Right atrium auricular region (tissue), 2 donors: Measurements from ENCODE around the gene UBE2J1. TPM values are rescaled to one million over a fixed set of nuclear protein-coding genes. Genes with fewer than 3 reads are reported as not detected.
"Not testable (repeated sequence)": the region's sequence is repeated elsewhere in the genome, so short reads cannot be mapped to it uniquely, and the experiment has no call there.

Experiments
- DNase-seq: peaks from one replicate; pipeline ENCODE4 v3.0.0-alpha.2; 2019; ENCODE audit warnings: low spot score
- H3K27ac ChIP-seq, 2 donors: fragments of 200-600 bp; sonication (generic); 1 replicate in 1 of 2; 2 replicates in 1 of 2; pipeline ENCODE4 v1.5.1; 2016 to 2019
- H3K27me3 ChIP-seq, 2 donors: fragments of 200-600 bp; sonication (generic); one replicate each; pipeline versions ENCODE4 v1.5.1 to v1.6.0; 2017 to 2019
- H3K36me3 ChIP-seq: fragments of 200-600 bp; sonication (generic); one replicate; pipeline ENCODE4 v1.5.1; 2016
- H3K4me1 ChIP-seq, 2 donors: fragments of 200-600 bp; sonication (generic); one replicate each; pipeline versions ENCODE4 v1.5.1 to v1.6.0; 2017 to 2019
- H3K4me3 ChIP-seq, 2 donors: fragments of 200-600 bp; sonication (generic); 1 replicate in 1 of 2; 2 replicates in 1 of 2; pipeline ENCODE4 v1.5.1; 2017 to 2019; ENCODE audit warnings: mild to moderate bottlenecking in 1 of 2, moderate library complexity in 1 of 2
- H3K9me3 ChIP-seq, 2 donors: fragments of 200-600 bp; sonication (generic); one replicate each; pipeline ENCODE4 v1.5.1; 2019
- total RNA-seq, 2 donors: library from RNA; depleted of rRNA; stranded (reverse); fragments of >200 nt; gene quantifications; one replicate each; pipeline ENCODE4 v1.1.0, GENCODE V29; 2016
- TF ChIP-seq, protein P1 (sequence below), 2 donors: fragments of 200-600 bp; sonication (generic); IDR thresholded peaks; one replicate each; pipeline ENCODE4 v1.5.1; 2019; ENCODE audit warnings: antibody characterized with exemption in 2 of 2

The UBE2J1 gene, protein sequence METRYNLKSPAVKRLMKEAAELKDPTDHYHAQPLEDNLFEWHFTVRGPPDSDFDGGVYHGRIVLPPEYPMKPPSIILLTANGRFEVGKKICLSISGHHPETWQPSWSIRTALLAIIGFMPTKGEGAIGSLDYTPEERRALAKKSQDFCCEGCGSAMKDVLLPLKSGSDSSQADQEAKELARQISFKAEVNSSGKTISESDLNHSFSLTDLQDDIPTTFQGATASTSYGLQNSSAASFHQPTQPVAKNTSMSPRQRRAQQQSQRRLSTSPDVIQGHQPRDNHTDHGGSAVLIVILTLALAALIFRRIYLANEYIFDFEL
- 10 to 100 TPM; 13.8 to 15.6 TPM for total RNA-seq

DNA sequence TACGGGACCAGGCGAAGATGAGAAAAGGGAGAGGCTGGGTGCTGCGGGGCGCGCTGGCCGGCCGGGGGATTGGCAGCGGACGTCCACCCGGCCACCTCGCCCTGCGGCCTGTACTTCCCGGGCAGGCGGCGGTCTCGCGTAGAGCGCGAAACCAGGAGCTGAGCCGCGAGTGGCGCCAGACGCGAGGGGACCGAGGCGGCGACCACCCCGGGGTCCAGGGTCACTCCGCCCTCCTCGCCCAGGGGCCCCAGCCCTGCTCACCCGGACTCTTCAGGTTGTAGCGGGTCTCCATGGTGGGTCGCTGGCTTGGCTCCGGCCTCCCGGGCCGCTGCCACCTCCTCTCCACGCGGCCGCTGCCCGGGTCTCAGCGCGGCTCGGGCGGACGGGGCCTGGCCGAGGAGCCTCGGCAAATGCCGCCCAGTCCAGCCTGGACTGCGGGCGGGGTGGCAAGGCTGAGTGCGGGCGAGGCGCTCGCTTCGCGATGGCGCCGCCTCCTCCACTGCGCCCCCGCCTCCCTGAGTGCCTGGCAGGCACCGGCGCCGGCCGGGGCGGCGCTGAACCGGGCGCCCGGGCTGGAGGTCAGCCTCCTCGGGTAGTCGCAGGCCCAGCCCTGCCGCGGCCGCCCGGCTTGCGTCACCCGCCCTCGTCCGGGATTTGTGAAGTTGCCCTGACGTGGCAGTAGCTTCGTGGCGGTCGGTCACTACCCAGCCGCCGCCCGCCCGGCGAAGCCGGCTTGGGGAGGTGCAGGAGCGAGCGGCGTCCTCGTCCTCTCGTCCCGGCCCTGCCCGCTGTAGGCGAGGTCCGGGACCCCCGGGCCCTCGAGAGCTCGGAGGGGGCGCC lies at the start of gene UBE2J1:
Gene UBE2J1 (minus strand): TSS at position 445 of the 840 bp plus-strand sequence. CDS start 153 bp downstream, at position 292.
- Histone ChIP-seq H3K9me3 (no peaks in the 10 kb centered on the region), H3K4me3 (peak within 1 kb of the TSS; percentile 79 to 86), H3K36me3 (no peaks in the 10 kb centered on the region), H3K4me1 (peaks cover 0 to 41% of the 10 kb centered on the region in 2 donors), H3K27ac (peak within 1 kb of the TSS; percentile 95 to 99), H3K27me3 (no peaks in the 10 kb centered on the region)
- TF ChIP-seq, protein P1, sequence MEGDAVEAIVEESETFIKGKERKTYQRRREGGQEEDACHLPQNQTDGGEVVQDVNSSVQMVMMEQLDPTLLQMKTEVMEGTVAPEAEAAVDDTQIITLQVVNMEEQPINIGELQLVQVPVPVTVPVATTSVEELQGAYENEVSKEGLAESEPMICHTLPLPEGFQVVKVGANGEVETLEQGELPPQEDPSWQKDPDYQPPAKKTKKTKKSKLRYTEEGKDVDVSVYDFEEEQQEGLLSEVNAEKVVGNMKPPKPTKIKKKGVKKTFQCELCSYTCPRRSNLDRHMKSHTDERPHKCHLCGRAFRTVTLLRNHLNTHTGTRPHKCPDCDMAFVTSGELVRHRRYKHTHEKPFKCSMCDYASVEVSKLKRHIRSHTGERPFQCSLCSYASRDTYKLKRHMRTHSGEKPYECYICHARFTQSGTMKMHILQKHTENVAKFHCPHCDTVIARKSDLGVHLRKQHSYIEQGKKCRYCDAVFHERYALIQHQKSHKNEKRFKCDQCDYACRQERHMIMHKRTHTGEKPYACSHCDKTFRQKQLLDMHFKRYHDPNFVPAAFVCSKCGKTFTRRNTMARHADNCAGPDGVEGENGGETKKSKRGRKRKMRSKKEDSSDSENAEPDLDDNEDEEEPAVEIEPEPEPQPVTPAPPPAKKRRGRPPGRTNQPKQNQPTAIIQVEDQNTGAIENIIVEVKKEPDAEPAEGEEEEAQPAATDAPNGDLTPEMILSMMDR (IDR thresholded peaks at IDR 0.05) = peak in 1 of 2 donors; percentile 14
- peak; percentile 96 for DNase-seq

DNA sequence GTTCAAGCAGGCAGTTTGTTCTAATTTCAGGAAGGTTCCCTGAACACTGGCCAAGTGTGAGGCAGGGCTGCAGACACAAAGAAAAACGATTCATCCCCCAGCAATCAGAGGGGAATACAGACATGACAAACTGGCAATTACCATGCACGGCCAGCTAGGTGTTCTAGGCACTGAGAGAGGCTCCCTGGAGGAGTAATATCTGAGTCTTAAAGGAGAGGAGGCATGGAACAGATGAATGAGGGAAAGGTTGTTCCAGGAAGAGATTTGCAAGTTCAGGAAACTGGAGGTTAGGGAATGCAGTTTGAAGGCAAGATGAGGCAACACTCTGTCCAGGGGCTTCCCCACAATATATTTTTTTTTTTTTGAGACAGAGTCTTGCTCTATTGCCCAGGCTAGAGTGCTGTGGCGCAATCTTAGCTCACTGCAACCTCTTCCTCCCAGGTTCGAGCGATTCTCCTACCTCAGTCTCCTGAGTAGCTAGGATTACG lies 48.4 kb upstream of the UBE2J1 start:
- no peaks in the 10 kb centered on the region for H3K36me3 ChIP-seq
- H3K4me3 ChIP-seq = no peak overlapping the region
- H3K9me3 ChIP-seq = no peaks in the 10 kb centered on the region
- DNase-seq = no peak
- peaks cover 0 to 22% of the 10 kb centered on the region in 2 donors for H3K4me1 ChIP-seq
- H3K27ac ChIP-seq = no peak overlapping the region
- H3K27me3 ChIP-seq = no peaks in the 10 kb centered on the region
- TF ChIP-seq, protein P1 (IDR thresholded peaks at IDR 0.05) = no peak

DNA sequence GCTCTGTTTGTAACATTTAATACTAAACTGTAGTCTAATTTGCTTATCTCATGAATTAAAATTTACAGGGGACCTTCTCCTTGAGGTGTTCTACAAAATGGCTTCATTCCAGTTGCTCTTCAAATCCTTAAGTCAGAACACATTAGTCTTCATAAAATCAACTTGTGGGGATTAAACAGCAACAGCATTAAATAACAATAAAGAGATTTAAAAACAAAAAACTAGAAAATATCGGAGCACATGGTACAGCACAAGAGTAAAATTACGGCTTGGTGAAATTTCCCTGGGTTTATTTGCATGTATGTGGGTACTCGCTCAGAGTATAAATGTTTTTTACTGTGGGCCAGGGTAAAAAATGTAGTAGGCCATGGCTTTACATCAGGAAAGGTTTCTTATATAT lies 47.5 kb upstream of the UBE2J1 start:
- no peaks in the 10 kb centered on the region for H3K9me3 ChIP-seq
- H3K27ac ChIP-seq = no peak overlapping the region
- peaks cover 0 to 22% of the 10 kb centered on the region in 2 donors for H3K4me1 ChIP-seq
- TF ChIP-seq, protein P1 (IDR thresholded peaks at IDR 0.05) = no peak
- H3K36me3 ChIP-seq = no peaks in the 10 kb centered on the region
- no peak for DNase-seq
- H3K4me3 ChIP-seq = no peak overlapping the region
- H3K27me3 ChIP-seq = no peaks in the 10 kb centered on the region

DNA sequence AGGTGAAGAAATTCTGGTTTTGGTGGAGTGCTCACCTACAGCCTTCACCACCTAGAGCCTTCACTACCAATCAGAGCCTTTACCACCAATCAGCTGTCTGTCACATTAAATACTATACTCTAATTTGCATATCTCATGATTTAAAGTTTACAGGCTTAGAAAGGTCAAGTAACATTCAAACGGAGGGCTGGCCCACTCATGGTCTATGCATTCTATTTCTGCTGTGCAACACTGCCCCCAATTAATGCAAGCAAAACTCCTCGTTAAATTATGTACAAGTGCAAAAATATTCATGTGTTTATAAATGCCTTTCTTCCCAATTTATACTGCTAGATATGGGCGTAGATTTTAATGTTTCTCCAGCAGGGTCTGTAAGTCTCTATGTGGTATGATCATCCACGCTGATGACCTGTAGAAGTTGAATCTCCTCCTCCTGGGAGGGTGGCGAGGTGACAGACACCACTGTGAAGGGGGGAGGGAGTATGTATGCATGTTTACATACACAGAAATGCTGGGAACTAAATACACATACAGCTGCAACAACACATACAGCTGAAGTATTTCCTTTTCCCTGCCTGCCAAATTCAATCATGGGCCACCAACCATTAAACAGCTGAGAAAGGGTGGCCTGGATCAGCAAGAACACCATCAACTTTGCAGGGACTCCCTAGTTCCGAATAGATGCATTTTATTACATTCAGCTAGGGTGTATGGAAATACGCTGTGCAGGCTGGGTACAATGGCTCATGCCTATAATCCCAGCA lies 46.4 kb upstream of the UBE2J1 start:
- H3K27ac ChIP-seq = no peak overlapping the region

DNA sequence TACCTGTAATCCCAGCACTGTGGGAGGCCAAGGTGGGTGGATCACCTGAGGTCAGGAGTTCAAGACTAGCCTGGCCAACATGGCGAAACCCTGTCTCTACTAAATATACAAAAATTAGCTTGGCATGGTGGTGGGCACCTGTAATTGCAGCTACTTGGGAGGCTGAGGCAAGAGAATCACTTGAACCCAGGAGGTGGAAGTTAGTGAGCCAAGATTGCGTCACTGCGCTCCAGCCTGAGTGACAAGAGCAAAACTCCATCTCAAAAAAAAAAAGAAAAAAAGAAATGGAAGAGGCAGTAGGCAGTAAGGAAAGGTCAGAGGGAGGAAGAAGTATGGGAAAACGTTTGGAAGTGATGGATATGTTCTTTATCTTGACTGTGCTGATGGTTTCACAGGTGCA lies 45.4 kb upstream of the UBE2J1 start:
- H3K27me3 ChIP-seq, DNase-seq, H3K9me3 ChIP-seq, H3K4me3 ChIP-seq, H3K27ac ChIP-seq, H3K36me3 ChIP-seq: not testable (repeated sequence)
- peaks cover 0 to 22% of the 10 kb centered on the region in 2 donors for H3K4me1 ChIP-seq

More for the DNA sequence above, 46.4 kb upstream of the UBE2J1 start:
- Histone ChIP-seq H3K4me1 (peaks cover 0 to 22% of the 10 kb centered on the region in 2 donors), H3K27me3 (no peaks in the 10 kb centered on the region), H3K4me3 (no peak overlapping the region), H3K9me3 (no peaks in the 10 kb centered on the region), H3K36me3 (no peaks in the 10 kb centered on the region)
- no peak for DNase-seq
- TF ChIP-seq, protein P1 (IDR thresholded peaks at IDR 0.05) = no peak
